ENCODE measurements around the gene MN1.

GRCh38 chr22:27816552-27816951 lies 15.0 kb upstream of the MN1 start:
- TF ChIP-seq POLR2A (IDR thresholded peaks at IDR 0.05): no peak
- TF ChIP-seq CTCF (IDR thresholded peaks at IDR 0.05): no peak

Measured in vagina (tissue), 2 donors.